A673 (cell line): ENCODE data around the gene GRIK5. TPM values are rescaled to one million over a fixed set of nuclear protein-coding genes. Genes with fewer than 3 reads are reported as not detected.

ENCODE experiments used
- BruUV-seq: library from RNA; stranded (reverse); fragments of 400-500 nt; replicated peaks from 2 replicates; lab custom pipeline; 2021; lab: Mats Ljungman, UMichigan
- CTCF ChIA-PET: fragments of 300-600 bp; sonication (Branson Sonifier 250); formaldehyde crosslinking; loops from one replicate; lab custom pipeline; 2022; ENCODE audit warnings: antibody characterized with exemption; lab: Charles Lee
- POLR2A ChIA-PET: fragments of 300-600 bp; sonication (Branson Sonifier 250); formaldehyde crosslinking; loops from one replicate; lab custom pipeline; 2022; ENCODE audit warnings: antibody characterized with exemption; ENCODE audit not compliant: low non-redundant PET; lab: Charles Lee
- DNase-seq: peaks from one replicate; pipeline ENCODE4 v3.0.0-alpha.2; 2015; ENCODE audit warnings: low spot score
- H3K27ac ChIP-seq: fragments of 200-600 bp; sonication (generic); 2 replicates; pipeline ENCODE4 v1.5.1; 2016; ENCODE audit warnings: mixed run types, low read depth, mild to moderate bottlenecking, mixed read lengths, antibody characterized with exemption, low read length; ENCODE audit not compliant: poor library complexity, severe bottlenecking
- H3K27me3 ChIP-seq: fragments of 200-600 bp; sonication (generic); replicated peaks from 2 replicates; pipeline ENCODE4 v1.6.1; 2017; ENCODE audit warnings: mixed run types, low read depth, mild to moderate bottlenecking, mixed read lengths, antibody characterized with exemption, low read length; ENCODE audit not compliant: insufficient read depth, poor library complexity
- H3K36me3 ChIP-seq: fragments of 200-600 bp; sonication (generic); 2 replicates; pipeline ENCODE4 v1.6.1; 2016; ENCODE audit warnings: mixed run types, mild to moderate bottlenecking, mixed read lengths, antibody characterized with exemption, low read length; ENCODE audit not compliant: insufficient read depth, poor library complexity, severe bottlenecking
- H3K4me1 ChIP-seq: fragments of 200-600 bp; sonication (generic); 2 replicates; pipeline ENCODE4 v1.6.1; 2017; ENCODE audit warnings: mixed run types, mild to moderate bottlenecking, mixed read lengths, antibody characterized with exemption, low read length; ENCODE audit not compliant: insufficient read depth, poor library complexity, severe bottlenecking
- H3K4me3 ChIP-seq: fragments of 200-600 bp; sonication (generic); 2 replicates; pipeline ENCODE4 v1.5.1; 2016; ENCODE audit warnings: low read depth, mixed run types, mild to moderate bottlenecking, mixed read lengths, low read length; ENCODE audit not compliant: poor library complexity, severe bottlenecking
- H3K9me3 ChIP-seq: fragments of 200-600 bp; sonication (generic); 2 replicates; pipeline ENCODE4 v1.6.1; 2016; ENCODE audit warnings: mixed run types, low read depth, mild to moderate bottlenecking, mixed read lengths, antibody characterized with exemption, low read length; ENCODE audit not compliant: poor library complexity, severe bottlenecking
- CTCF ChIP-seq: fragments of 300-800, 200-600 bp; sonication (generic); conservative IDR thresholded peaks from 2 replicates; pipeline ENCODE4 v1.5.1; 2017; ENCODE audit warnings: low read depth, mild to moderate bottlenecking, antibody characterized with exemption, low read length, moderate library complexity, mixed read lengths
- EZH2 ChIP-seq: fragments of 200-600 bp; sonication (generic); IDR thresholded peaks from 2 replicates; pipeline ENCODE4 v1.6.1; 2017; ENCODE audit warnings: borderline replicate concordance, low read depth, mild to moderate bottlenecking, mixed read lengths, antibody characterized with exemption, low read length; ENCODE audit not compliant: poor library complexity, severe bottlenecking
- intact Hi-C: fragments of 100-400 bp; cut with micrococcal nuclease; formaldehyde crosslinking; loops from one replicate; pipeline ENCODE4 v1.10.0; 2022; ENCODE audit not compliant: unreplicated experiment
- total RNA-seq: library from RNA; stranded (reverse); gene quantifications from 2 replicates; pipeline ENCODE4 v1.2.3, GENCODE V29; 2021

The GRIK5 gene
- total RNA-seq, 1 experiment from 2014 or later = 24.0 TPM

GRCh38 chr19:42089191-42089750 is 19.3 kb upstream of the GRIK5 start:
- TF ChIP-seq EZH2 (no peak), CTCF (no peak)
- ChIA-PET POLR2A (no interaction called here), CTCF (no interaction called here)
- Histone ChIP-seq H3K27ac (no peak overlapping the region), H3K27me3 (no peaks in the 10 kb centered on the region), H3K9me3 (no peaks in the 10 kb centered on the region), H3K4me1 (peaks cover 5% of the 10 kb centered on the region), H3K4me3 (no peak overlapping the region), H3K36me3 (no peaks in the 10 kb centered on the region)
- no peak for DNase-seq
- intact Hi-C loops = no loop called here
- no TSS peak for BruUV-seq

- no peak for DNase-seq
- POLR2A ChIA-PET = no interaction called here
- no TSS peak for BruUV-seq
- no peak overlapping the region for H3K27ac ChIP-seq
- TF ChIP-seq CTCF (no peak), EZH2 (no peak)
- CTCF ChIA-PET = no interaction called here
- intact Hi-C loops = no loop called here
- peaks cover 5% of the 10 kb centered on the region for H3K4me1 ChIP-seq
- H3K9me3 ChIP-seq = no peaks in the 10 kb centered on the region
- H3K36me3 ChIP-seq = no peaks in the 10 kb centered on the region
- H3K4me3 ChIP-seq = no peak overlapping the region
- no peaks in the 10 kb centered on the region for H3K27me3 ChIP-seq
These were observed 18.6 kb upstream of the GRIK5 start for GRCh38 chr19:42088471-42089190.

- no peak for TF ChIP-seq EZH2
- TF ChIP-seq CTCF = no peak
- ChIA-PET POLR2A (no interaction called here), CTCF (interaction anchor here (0.7 kb wide), 1 partner anchor 90 kb away, joined by 3 read pairs; no protein-coding TSS in a partner anchor)
These were observed 17.0 kb upstream of the GRIK5 start for GRCh38 chr19:42086770-42087550.

More at GRCh38 chr19:42086770-42087550, 17.0 kb upstream of the GRIK5 start:
- Histone ChIP-seq H3K36me3 (peaks cover 3% of the 10 kb centered on the region), H3K4me3 (no peak overlapping the region), H3K9me3 (no peaks in the 10 kb centered on the region), H3K27ac (no peak overlapping the region), H3K4me1 (peaks cover 4% of the 10 kb centered on the region), H3K27me3 (no peaks in the 10 kb centered on the region)
- intact Hi-C loops = no loop called here
- no peak for DNase-seq
- no TSS peak for BruUV-seq
